ENCODE measurements around the gene OR10A3. TPM values are rescaled to one million over a fixed set of nuclear protein-coding genes. Genes with fewer than 3 reads are reported as not detected.
A peak's percentile ranks its signal among the peaks of the same experiment; 100 is the strongest.

Gene OR10A3
- polyA plus RNA-seq, 1 donor (not counting 4 experiments of a cell fraction or from before 2014, with no cell fraction given): 0.04 TPM

GRCh38 chr11:7931168-7931567 is 10.3 kb downstream of the OR10A3 start, which contains the start of gene OR10A6:
OR10A6 (minus strand) TSS chr11:7931268; CDS start chr11:7928662, 2,606 bp downstream.
- Histone ChIP-seq H3K9ac (ENCODE audit: control insufficient read depth, extremely low read depth, insufficient read depth, low read length) (no peak within 1 kb of the TSS), H3K36me3 (ENCODE audit: control insufficient read depth in 2 of 2, extremely low read depth in 1 of 2, insufficient read depth in 2 of 2, low read length in 2 of 2) (peaks cover 0 to 1% of the 10 kb centered on the region in 2 experiments), H3K27me3 (ENCODE audit: control insufficient read depth, extremely low read depth, insufficient read depth, low read length) (no peaks in the 10 kb centered on the region), H3K9me1 (ENCODE audit: control insufficient read depth, extremely low read depth, insufficient read depth, low read length) (no peaks in the 10 kb centered on the region), H3K4me3 (ENCODE audit: control insufficient read depth in 2 of 3, extremely low read depth in 1 of 3, insufficient read depth in 2 of 3, low read depth in 1 of 3, low read length in 3 of 3) (no peak within 1 kb of the TSS), H4K20me1 (ENCODE audit: control insufficient read depth, extremely low read depth, insufficient read depth, low read length) (no peaks in the 10 kb centered on the region), H3K4me2 (ENCODE audit: control insufficient read depth, extremely low read depth, insufficient read depth, low read depth, low read length) (no peak within 1 kb of the TSS), H3K27ac (ENCODE audit: control insufficient read depth, insufficient read depth, low read length) (no peak within 1 kb of the TSS), H3K79me2 (ENCODE audit: control insufficient read depth, insufficient read depth, low read length) (no peaks in the 10 kb centered on the region), H2AFZ (ENCODE audit: control insufficient read depth, low read length) (no peak within 1 kb of the TSS), H3K9me3 (ENCODE audit: control insufficient read depth, low read depth, low read length) (no peaks in the 10 kb centered on the region), H3K4me1 (ENCODE audit: control insufficient read depth, extremely low read depth, insufficient read depth, low read length) (no peaks in the 10 kb centered on the region)
- FAIRE-seq (no peak), DNase-seq (ENCODE audit: low read depth, low spot score) (no peak)
- TF ChIP-seq EZH2 (IDR thresholded peaks at IDR 0.05; ENCODE audit: low read length): no peak
- TF ChIP-seq CTCF (optimal IDR thresholded peaks at IDR 0.05 in 1 of 3, IDR thresholded peaks at IDR 0.05 in 1 of 3, conservative IDR thresholded peaks at IDR 0.05 in 1 of 3; ENCODE audit: extremely low read depth in 1 of 3, insufficient read depth in 2 of 3, low read length in 3 of 3): no peak
- dilution Hi-C loops (cut with MboI; ENCODE audit: extremely low pct_ligation_motif_present, low sequenced_read_pairs): no loop called here

GRCh38 chr11:7927635-7928034 is 13.9 kb downstream of the OR10A3 start:
- Histone ChIP-seq H3K4me2 (ENCODE audit: control insufficient read depth, extremely low read depth, insufficient read depth, low read depth, low read length) (no peak overlapping the region), H3K27me3 (ENCODE audit: control insufficient read depth, extremely low read depth, insufficient read depth, low read length) (no peaks in the 10 kb centered on the region), H4K20me1 (ENCODE audit: control insufficient read depth, extremely low read depth, insufficient read depth, low read length) (no peaks in the 10 kb centered on the region), H3K9me3 (ENCODE audit: control insufficient read depth, low read depth, low read length) (no peaks in the 10 kb centered on the region), H3K36me3 (ENCODE audit: control insufficient read depth in 2 of 2, extremely low read depth in 1 of 2, insufficient read depth in 2 of 2, low read length in 2 of 2) (peaks cover 0 to 1% of the 10 kb centered on the region in 2 experiments), H3K4me3 (ENCODE audit: control insufficient read depth in 2 of 3, extremely low read depth in 1 of 3, insufficient read depth in 2 of 3, low read depth in 1 of 3, low read length in 3 of 3) (no peak overlapping the region), H2AFZ (ENCODE audit: control insufficient read depth, low read length) (no peak overlapping the region), H3K79me2 (ENCODE audit: control insufficient read depth, insufficient read depth, low read length) (no peaks in the 10 kb centered on the region), H3K4me1 (ENCODE audit: control insufficient read depth, extremely low read depth, insufficient read depth, low read length) (no peaks in the 10 kb centered on the region), H3K27ac (ENCODE audit: control insufficient read depth, insufficient read depth, low read length) (no peak overlapping the region), H3K9me1 (ENCODE audit: control insufficient read depth, extremely low read depth, insufficient read depth, low read length) (no peaks in the 10 kb centered on the region), H3K9ac (ENCODE audit: control insufficient read depth, extremely low read depth, insufficient read depth, low read length) (no peak overlapping the region)
- TF ChIP-seq EZH2 (IDR thresholded peaks at IDR 0.05; ENCODE audit: low read length) (no peak), CTCF (optimal IDR thresholded peaks at IDR 0.05 in 1 of 3, IDR thresholded peaks at IDR 0.05 in 1 of 3, conservative IDR thresholded peaks at IDR 0.05 in 1 of 3; ENCODE audit: extremely low read depth in 1 of 3, insufficient read depth in 2 of 3, low read length in 3 of 3) (no peak)
- no peak for DNase-seq (ENCODE audit: low read depth, low spot score)
- peak; percentile 51 for FAIRE-seq
- dilution Hi-C loops (cut with MboI; ENCODE audit: extremely low pct_ligation_motif_present, low sequenced_read_pairs): no loop called here
